ENCODE results near the gene ACAD8.
A peak's percentile ranks its signal among the peaks of the same experiment; 100 is the strongest.

The ACAD8 gene

DNA sequence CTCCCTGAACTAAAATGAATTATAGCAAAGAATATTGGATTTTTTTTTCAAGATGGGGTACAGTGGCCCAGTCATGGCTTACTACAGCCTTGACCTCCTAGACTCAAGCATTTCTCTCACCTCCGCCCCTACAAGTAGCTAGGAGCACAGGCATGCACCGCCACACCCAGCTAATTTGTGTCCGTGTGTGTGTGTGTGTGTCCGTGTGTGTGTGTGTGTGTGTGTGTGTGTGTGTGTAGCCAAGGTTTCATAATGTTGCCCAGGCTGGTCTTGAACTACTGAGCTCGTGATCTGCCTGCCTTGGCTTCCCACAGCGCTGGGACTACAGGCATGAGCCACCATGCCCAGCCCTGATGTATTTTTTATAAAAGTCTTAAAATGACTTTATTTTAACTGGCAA lies 12.8 kb upstream of the ACAD8 start:
- TF ChIP-seq, protein P1, sequence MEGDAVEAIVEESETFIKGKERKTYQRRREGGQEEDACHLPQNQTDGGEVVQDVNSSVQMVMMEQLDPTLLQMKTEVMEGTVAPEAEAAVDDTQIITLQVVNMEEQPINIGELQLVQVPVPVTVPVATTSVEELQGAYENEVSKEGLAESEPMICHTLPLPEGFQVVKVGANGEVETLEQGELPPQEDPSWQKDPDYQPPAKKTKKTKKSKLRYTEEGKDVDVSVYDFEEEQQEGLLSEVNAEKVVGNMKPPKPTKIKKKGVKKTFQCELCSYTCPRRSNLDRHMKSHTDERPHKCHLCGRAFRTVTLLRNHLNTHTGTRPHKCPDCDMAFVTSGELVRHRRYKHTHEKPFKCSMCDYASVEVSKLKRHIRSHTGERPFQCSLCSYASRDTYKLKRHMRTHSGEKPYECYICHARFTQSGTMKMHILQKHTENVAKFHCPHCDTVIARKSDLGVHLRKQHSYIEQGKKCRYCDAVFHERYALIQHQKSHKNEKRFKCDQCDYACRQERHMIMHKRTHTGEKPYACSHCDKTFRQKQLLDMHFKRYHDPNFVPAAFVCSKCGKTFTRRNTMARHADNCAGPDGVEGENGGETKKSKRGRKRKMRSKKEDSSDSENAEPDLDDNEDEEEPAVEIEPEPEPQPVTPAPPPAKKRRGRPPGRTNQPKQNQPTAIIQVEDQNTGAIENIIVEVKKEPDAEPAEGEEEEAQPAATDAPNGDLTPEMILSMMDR (conservative IDR thresholded peaks at IDR 0.05; ENCODE audit: low read length) = no peak
- DNase-seq (ENCODE audit: low read depth) = no peak
- no peak overlapping the region for H3K4me3 ChIP-seq (ENCODE audit: low read length)

DNA sequence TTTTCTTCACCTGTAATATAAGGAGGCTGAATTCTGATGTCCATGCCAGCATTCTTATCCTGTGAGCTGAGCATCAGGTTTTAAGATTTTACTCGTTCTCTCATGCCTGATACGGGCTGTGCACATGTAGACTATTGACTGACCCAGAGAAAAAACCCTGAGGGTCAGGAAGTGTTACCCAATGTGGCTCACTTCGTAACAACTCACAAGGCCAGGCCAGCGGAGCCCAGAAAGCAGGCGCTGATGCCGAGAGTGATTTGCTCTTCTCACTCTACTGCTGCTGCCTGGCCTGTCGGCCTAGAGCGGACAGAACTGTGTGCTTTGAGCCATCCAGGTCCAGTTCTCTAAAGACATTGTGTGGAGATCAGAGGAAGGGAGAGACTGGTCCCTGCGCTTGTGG lies 11.0 kb upstream of the ACAD8 start:
- DNase-seq (ENCODE audit: low read depth) = no peak
- no peak overlapping the region for H3K4me3 ChIP-seq (ENCODE audit: low read length)
- TF ChIP-seq, protein P1 (conservative IDR thresholded peaks at IDR 0.05; ENCODE audit: low read length) = no peak

DNA sequence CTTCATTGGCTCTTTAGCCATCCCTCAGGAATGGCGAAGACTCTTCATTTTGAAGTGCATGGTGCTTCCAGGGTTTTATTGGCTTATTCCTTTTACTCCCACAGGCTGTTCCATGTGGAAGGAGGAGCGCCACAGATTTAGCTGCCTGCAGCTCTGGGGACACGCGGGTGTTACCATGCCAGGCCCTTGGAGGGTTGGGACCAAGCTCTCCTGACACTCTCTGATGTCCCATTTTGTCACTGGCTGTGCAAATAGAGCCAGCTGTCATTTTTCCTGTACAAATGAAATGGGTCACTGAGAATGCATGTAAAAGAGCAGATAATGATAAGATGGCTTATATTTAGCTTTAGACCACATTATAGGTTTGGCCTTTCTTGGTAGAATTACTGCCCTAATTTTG lies 9.5 kb upstream of the ACAD8 start:
- no peak for DNase-seq (ENCODE audit: low read depth)
- H3K4me3 ChIP-seq (ENCODE audit: low read length) = no peak overlapping the region
- TF ChIP-seq, protein P1 (conservative IDR thresholded peaks at IDR 0.05; ENCODE audit: low read length) = no peak

DNA sequence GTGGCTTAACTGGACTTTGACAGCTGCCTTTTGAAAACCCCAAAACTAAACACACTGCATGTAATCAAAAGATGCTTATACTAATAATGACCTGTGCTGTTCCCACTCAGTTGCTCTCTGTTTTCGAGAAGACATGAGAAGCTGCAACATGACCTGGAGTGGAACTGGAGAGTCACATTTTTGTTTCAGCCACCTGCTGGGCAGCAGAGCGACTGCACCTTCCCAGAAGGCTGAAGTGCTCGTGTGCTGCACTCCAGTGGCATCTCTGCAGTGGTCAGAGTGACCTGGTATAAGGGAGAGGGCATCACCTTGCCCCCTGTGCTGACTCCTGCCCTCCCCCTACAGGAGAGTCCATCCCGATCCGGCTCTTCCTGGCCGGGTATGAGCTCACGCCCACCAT lies 8.8 kb upstream of the ACAD8 start:
- TF ChIP-seq, protein P1 (conservative IDR thresholded peaks at IDR 0.05; ENCODE audit: low read length) = peak; percentile 52
- peak; percentile 27 for DNase-seq (ENCODE audit: low read depth)
- no peak overlapping the region for H3K4me3 ChIP-seq (ENCODE audit: low read length)

DNA sequence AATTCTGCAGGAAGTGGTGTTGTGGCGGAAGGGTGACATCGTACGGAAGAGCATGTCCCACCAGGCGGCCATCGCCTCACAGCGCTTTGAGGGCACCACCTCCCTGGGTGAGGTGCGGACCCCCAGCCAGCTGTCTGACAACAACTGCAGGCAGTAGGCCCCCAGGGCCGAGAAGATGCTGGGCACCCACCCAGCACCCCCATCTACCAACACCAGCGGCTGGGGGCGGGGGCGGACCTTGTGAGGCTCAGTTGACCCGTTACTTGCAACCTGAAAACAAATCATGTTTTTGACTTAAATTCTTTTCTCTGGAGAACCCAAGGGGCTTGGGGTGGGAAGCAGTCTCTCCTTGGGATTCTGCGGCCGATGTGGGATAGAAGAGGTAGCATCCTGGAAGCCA lies 7.9 kb upstream of the ACAD8 start:
- no peak for DNase-seq (ENCODE audit: low read depth)
- no peak overlapping the region for H3K4me3 ChIP-seq (ENCODE audit: low read length)
- TF ChIP-seq, protein P1 (conservative IDR thresholded peaks at IDR 0.05; ENCODE audit: low read length) = no peak

DNA sequence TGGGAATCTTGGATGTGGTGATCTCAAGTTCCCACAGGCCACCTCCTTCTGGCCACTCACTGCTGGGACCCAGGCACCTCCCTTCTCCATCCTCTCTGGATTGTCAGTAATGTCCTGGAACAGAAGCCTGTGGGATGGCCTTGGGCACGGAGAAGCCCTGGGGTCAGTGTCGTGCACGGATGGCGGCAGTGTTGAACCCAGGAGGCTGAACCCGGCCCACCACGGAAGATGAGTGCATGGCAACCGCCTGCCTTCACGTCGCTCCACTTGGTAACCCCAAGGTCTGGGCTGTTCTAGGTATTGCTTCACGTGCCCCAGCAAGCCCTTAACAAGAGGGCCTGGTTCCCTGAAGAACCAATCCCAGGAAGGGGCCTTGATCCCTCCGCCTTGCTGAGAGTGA lies 7.3 kb upstream of the ACAD8 start:
- H3K4me3 ChIP-seq (ENCODE audit: low read length) = no peak overlapping the region
- no peak for DNase-seq (ENCODE audit: low read depth)
- TF ChIP-seq, protein P1 (conservative IDR thresholded peaks at IDR 0.05; ENCODE audit: low read length) = no peak

DNA sequence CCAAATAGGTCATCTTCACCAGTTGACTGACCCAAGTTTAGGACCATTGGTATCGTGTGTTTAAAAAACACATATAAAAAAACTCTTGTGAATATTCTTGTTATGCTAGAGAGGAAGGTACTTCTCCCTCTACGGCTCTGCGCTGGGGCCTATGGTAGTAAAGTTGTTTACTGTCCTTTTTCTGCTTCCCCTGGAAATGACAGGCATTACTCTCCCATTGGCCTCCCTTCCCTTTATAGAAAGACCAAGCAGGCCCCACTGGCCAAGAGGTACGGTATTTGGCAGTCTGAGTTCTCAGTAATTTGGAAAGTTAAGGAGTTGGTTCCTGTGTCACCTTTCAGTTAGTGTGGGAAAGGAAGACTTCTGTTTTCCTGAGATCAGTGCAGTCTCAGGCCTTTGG lies 6.7 kb upstream of the ACAD8 start:
- no peak overlapping the region for H3K4me3 ChIP-seq (ENCODE audit: low read length)
- no peak for DNase-seq (ENCODE audit: low read depth)
- TF ChIP-seq, protein P1 (conservative IDR thresholded peaks at IDR 0.05; ENCODE audit: low read length) = no peak

Data from AG10803 (cell line).